Ecto neural progenitor cell (in vitro differentiated cells): ENCODE data around the gene SNRK.
A peak's percentile ranks its signal among the peaks of the same experiment; 100 is the strongest.

Experiments used
- DNase-seq: peaks from one replicate; pipeline ENCODE4 v3.0.0-alpha.2; 2018; ENCODE audit warnings: low spot score

SNRK gene, protein sequence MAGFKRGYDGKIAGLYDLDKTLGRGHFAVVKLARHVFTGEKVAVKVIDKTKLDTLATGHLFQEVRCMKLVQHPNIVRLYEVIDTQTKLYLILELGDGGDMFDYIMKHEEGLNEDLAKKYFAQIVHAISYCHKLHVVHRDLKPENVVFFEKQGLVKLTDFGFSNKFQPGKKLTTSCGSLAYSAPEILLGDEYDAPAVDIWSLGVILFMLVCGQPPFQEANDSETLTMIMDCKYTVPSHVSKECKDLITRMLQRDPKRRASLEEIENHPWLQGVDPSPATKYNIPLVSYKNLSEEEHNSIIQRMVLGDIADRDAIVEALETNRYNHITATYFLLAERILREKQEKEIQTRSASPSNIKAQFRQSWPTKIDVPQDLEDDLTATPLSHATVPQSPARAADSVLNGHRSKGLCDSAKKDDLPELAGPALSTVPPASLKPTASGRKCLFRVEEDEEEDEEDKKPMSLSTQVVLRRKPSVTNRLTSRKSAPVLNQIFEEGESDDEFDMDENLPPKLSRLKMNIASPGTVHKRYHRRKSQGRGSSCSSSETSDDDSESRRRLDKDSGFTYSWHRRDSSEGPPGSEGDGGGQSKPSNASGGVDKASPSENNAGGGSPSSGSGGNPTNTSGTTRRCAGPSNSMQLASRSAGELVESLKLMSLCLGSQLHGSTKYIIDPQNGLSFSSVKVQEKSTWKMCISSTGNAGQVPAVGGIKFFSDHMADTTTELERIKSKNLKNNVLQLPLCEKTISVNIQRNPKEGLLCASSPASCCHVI

DNA sequence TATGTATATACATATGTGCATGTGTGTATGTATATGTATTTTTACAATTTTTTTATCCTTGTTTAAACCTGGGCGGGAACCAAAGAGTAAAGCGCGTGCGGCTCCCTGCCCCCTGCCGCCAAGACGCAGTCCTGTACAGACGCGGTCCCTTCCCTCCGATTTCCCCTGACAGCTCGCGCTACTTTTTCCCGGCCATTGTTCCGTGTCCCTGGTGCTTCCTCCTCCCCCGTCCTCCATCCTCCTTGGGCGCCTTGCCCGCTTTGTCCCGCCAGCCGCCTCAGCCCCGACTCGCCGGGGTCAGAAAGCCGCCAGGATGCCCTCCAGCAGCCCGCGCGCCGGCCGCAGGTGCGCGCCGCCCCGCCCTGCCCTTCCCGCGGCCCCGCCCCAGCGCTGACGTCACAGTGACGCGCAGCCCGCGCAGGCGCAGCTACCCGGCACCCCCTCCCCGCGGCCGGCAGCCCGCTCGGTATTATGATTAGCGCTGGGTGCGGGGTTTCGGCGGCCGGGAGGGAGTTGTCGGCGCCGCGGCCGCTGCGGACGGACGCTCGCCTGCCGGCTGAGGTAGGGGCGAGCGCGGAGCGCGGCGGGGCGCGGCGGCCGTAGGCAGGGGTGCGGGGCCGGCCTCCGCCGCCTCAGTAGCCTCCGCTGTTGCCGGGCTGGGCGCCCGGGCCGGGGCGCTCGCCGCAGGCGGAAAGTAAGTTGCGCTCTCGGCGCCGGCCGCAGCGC is at the start of gene SNRK:
Gene SNRK (plus strand): TSS at position 426 of the 726 bp plus-strand sequence. CDS start 16,664 bp downstream, outside the sequence.
- peak; percentile 96 for DNase-seq

DNA sequence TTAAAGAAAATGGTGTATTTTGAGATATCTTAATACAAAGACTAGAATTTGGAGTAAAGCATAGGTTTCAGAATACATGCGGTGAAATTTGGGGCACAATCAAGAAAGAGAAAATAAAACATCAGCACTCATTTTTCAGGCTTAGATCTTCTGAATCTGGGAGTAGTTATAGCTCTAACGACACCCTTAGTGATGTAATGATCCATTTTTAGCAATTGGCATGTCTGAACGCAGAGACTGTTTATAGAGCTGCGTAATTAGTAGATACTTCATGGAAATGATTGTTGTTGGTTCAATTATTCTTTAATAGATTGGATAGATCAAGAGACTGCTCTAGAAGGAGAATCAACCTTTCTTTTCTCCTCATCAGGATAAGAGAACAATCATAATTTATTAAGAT is 47.5 kb upstream of the SNRK start:
- DNase-seq = no peak

DNA sequence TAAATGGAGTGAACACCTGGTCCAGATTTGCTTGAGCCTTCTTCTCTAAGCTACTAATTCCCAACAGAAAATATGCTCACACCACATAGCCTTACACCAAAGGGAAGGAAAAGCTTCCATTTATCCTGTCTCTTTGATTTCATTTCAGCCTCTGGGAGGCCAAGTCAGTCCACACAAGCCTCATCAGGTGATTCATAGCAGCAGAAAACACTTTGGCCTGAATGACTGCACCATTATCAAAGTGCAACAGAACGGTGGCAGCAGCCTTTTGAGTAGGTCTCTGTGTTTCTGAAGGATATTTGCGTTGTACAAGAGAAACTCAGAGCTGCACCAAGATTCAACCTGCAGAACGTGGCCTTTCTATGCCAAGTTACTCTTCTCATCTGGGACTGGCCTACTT is 46.6 kb upstream of the SNRK start:
- no peak for DNase-seq

DNA sequence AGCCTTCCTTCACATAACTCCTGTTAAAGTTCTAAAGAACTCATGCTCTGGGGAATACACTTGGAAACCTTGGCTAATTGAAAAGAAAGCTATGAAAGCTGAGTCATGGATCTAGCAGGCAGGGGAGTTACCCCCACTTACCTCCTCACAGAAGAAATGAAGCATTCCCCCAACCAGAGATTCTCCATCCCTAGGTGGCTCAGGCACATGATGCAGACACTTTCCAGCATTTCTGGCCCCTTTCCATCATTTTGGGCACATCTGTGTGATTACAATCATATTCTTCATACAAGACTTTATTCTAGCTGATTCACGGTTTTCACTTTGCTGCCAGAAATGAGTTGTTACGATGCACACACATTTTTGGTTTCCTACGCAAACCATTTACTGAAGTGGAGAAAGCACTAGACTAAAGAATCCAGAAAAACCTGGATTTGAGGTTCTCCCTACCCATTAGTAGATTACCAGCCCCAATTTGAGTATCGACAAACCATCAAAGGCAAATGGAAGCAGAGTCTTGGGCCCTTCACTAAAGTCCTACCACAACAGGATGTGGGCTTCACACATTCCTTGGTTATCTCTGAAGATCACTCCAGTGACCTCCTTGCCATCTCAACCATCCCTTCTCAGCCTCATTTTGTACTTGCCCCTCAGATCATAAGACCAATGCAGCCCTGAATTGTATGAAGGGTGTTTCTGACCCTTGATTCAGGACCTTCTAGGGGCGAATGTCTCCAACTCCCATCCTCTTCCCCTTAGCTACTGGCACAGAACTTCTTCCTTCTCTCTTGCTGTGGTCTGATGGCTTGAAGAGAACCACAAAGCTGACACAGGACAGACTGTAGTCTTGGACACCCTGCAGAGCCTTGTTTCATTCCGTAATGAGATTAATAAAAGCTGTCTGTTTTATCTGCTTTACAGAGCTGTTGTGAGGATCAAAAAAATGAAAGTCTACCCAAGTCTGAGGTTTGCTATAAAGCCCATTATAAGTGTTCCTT is 42.5 kb upstream of the SNRK start:
- DNase-seq = no peak

DNA sequence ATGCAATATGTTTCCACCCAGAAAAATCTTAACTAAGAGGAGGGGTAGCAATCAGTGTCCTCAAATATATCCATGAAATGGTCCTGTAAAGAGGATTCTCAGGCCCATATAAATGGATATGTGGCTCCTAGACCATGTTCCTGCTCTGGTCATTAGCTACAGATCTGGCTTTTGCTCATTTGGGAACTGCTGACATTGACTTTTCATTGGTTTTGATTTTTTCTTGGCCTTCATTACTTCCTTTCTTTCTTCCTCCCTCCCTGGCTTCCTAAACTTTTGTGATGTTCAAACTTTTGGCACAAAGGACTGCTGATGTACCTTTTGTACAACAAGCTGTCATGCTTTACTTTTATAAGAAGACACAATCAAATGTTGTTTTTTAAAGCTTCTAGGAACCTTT is 41.6 kb upstream of the SNRK start:
- no peak for DNase-seq

DNA sequence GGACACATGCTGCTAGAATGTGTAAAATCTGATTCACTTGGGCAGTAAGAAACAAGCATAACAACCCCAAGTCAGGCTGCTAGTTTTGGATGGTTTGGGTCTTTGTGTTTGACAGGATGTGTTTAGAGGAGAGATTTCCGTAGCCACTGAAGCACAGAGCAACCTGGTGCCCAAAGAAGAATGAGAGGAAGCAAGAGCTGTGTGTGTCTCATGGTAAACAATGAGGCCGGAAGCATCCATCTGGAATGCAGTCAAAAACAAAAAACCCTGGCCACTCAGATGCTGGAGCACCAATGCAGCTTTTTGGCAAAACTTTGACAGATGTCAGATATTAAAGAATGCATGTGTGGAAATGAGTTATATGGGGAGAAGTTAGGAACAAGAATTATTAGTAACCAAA is 39.4 kb upstream of the SNRK start:
- DNase-seq = no peak

DNA sequence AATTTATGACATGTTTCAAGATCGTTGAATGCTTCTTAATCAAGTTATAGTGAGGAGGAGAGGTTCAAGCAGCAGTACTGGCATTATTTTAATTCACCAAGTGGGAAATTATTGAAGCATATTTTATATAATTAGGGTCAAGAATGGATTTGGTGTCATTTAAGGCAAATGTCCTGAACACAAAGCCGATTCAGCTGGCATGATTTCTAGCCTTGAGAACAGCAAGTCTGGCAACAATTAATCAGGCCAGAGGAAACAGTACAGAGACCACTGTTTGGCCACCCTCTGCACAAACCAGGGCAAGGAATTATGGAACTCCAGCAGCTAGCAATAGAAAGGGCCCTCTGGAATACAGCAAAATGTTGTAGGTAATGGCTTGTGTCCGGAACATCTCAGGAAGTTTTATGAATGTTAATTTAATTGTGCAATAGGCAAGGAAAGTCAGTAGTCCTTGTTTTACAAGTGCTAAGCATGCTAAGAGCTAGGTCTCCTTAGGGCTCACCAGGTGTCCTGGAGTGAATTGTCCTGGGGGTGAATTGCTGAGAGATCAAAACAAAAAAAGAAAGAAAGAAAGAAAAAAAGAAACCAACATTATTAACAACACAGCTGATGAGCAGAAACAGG is 38.7 kb upstream of the SNRK start:
- DNase-seq = no peak

DNA sequence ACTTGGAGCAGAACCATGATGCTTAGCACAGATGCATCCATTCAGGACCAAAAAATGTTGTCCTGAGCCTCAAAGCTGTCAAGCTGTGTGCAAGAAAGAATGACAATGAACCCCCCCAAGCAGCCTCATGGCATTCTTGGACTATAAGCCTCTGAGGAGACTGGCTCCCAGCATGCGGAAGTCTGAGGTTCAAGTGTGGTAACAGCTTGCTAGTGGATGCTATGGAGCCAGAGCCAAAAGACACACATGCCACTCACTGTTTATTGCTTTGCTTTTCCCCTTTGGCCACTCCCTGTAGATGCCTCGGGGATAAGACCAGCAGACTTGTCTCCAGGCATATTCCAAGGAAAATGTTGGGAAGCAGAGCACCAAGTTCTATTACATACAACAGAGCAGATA is 38.2 kb upstream of the SNRK start:
- no peak for DNase-seq

DNA sequence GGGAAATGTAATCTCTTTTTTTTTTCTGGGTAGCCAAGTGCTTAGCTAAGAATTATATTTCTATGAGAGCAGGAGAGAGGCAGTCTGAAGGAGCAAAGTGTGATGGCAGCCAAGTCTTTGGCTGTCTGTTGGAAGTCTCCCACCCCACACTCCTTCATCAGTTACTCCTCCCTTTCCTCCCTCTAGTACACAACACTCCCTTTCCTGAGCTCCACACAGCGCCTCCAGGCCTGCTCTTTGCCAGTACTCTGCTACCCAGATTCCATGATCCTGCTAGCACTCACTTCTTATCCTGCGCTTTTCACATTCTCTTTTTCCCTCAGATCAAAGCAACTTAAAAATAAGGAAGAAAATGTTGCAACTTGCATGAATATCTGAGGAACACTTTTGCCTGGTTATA is 37.4 kb upstream of the SNRK start:
- DNase-seq = no peak

DNA sequence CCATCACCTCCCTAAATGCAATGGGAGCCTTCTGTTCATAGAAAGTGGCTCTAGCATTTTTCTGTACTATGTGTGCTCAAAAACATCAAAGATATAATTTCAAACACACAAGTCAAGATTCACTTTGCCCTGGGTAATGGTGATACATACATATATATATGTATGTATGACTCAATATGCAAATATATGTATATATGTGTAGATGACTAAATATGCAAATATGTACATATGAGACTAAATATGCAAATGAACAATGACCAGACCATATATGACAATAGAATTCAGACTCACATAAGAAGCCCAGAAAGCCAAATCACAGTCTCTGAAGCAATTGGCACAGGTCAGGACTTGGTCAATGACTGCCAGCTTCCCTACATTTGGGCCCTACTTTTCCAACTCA is 36.9 kb upstream of the SNRK start:
- DNase-seq = no peak

DNA sequence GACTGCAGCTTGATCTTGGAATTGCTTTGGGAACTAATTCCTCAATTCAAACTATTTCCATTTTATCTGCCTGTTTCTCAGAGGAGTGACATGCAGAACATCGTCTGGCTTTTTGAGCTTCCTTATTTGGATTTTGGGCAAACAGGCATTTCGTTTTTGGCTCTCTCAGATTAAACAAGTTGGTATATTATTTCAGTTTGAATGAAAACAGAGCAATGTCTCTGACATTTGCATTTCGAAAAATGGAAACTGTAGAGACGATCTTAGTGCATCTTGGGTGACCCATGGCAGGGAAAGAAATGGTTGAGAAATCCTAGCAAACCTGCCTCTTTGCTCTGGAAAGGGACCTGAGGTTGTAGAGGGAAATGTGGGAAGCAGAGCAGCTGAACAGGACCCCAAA is 33.0 kb upstream of the SNRK start:
- no peak for DNase-seq

DNA sequence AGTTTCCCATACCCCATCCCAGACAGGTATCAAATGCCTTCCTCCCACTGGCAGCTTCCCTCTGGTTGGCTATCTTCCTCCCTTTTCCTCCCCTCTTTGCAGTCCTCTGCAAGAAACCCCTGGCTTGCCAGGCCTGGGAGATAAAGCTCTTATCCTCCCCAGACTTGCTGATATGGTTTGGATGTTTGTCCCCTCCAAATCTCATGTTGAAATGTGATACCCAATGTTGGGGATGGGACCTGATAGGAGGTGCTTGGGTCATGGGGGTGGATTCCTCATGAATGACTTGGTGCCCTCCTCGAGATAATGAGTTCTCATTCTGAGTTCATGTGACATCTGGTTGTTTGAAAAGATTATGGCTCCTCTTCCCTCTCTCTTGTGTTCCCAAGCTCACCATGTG is 32.2 kb upstream of the SNRK start:
- DNase-seq = no peak

DNA sequence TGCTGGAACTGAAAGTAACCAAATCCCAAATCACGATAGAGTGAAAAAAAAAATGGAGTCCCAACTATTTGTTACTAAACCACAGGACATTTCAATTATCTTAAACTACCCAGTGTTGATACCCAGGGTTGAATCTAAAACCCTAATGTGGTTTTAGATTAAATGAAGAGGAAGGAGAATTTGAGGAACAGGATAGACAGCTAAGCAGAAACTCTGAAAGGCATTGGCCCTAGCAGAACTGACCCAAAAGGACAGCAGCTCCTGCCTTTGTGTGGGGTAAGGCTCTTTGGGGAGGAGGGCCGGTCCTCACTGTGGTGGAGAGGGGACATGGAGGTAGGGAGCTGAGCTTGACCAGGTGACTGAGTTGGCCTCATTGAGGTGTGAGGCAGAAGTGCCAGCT is 30.7 kb upstream of the SNRK start:
- no peak for DNase-seq

DNA sequence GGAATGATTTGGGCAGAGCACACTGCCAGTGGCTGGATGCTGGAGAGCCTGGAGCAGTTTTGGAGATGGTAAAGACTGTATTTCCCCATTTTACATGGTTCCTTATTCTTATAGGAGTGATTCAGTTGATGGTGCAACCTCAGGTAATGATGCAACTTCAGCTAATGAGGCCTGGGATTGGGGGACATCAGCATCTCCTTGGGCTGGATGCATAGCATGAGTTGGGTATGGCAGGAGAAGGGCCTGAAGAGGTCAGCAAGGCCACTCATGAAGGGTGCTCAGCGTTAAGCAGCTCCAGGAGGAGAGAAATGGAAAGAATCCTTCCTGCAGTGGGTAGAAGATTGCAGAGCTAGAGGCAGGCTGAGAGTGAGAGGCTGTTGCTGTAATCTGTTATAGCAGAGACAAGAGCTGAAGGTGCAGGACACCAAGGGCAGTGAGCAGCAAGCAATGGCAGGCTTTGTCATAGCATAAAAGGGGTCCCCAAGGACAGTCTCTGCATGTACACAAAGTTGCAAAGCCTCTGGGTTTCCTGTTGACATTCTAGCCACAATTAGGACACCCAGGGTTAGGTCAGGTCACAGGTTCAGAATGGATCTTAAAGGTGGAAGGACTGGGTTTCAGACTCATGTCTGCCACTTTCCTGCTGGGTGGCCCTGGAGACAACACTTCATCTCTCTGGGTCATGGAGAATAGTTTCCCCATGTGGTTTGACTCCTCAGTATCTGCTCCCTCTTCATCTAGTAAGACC is 29.5 kb upstream of the SNRK start:
- no peak for DNase-seq

DNA sequence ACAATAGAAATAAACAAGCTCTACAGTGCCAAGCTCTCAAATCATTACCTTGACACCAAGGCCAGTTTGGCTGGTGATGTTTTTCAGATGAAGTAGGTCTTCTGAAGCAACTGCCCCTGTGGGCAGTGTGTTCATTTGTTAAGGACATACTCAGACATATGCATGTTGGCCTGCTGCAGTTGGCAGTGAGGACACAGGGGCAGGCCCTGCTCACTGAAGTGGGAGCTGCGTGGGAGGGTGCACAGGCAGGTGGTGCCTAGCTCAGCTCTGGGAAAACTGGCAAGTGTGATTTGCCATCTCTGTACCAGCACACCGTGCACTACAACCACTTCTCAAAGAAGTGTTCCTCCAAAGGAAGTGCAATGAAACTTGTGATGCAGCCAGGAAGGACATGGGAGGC is 28.5 kb upstream of the SNRK start:
- DNase-seq = no peak

DNA sequence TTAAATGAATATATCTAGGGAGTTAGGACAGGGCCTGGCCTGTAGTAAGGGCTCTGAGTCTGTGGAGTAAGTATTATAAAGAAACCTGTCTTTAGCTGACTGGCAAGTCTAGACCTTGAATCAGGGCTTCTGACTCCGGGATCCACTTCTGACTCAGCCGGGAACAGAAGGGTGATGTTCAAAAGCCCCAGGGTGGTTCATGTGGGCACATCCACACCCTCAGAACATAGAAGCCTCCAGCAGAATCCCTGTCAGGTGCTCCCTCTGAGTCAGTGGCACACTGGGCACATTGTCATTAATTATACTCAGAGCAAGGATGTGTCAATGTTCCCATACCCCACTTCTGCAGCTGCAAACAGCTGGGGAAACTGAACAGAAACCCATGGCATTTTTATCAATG is 26.7 kb upstream of the SNRK start:
- no peak for DNase-seq

DNA sequence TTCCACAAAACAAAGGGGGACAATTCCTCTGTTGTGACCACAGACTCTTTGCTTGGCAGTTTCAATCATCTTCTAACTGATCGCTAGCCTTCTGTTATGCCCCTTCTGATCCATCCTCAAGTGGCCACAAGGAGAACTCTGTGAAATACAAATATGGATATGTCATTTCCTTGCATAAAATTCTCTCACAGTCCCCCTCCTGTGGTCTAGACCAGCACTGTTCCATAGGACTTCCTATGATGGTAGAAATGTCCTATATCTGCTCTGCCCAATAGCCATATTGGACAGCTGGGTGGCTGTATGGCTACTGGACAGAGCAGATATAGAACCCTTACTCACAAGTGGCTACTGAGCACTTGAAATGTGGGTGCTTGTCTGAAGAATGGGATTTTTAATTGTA is 25.9 kb upstream of the SNRK start:
- DNase-seq = no peak

DNA sequence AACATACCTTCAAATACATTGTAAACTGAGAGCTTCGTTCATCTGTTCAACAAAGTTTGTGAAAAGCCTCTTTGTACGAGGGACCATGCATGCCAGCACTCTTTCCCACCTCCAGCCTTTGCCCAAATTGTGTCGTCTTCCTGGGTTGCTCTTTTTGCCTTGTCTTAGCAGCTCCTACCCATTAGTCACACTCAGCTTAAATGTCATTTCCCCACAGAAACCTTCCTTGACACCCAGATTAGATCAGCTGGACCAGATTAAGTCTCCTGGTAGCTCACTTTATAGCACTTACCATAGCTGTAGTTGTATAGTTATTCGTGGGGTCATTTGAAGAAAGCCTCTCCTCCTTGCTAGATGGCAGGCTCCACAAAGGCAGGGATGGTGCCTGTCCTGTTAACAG is 24.1 kb upstream of the SNRK start:
- no peak for DNase-seq

DNA sequence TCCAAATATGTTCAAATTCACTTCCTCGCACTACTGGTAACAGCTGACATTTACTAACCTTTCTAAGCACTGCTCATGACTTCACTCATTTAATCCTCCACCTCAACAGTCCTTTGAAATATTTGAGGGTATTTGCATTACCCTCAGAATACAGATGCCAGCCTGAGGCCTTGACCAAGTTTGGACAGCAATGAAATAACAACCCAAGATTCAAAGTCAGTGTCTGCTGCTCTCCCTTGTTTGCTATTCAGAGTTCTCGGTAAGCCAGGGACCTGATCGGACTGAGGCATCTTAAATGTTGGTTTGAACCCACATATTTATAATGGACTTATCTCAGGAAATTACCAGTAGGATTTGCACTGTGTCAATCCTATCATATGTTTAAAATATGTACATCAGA is 19.9 kb upstream of the SNRK start:
- DNase-seq = no peak

DNA sequence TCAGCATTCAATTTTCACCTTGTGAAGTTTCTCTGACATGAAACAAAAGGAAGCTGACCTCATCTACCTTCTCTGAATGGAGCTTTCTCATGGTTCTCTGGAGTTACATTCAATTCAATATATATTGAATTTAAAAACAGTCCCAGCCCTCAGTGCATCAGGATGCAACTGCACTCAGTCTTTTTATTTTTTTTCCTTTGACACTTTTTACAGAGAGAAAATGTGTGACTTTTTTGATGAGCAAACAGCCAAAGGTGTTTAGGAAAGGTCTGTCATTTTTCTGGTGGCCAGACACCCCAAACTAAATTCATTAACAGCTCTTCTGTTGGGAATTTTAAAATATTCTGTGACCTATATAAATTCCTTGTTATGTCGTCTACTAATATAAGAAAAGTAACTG is 19.3 kb upstream of the SNRK start:
- DNase-seq = no peak

DNA sequence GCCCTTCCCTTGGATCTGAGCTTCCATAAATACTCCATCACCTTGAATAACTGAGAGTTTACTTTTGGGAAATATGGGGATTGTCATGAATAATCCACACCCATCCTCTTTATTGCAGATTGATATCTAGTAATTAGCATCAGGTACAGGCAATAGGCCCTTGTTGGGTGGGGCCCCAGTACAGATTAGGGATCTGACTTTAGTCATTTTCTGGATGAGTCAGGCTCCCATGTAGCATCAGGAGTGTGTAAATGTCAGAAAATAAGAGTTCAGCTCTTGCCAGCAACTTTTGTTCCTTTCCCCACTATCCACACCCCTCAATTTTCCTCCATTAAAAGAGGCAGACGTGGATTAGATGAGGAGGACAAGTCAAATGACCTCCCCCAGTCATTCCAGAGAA is 17.7 kb upstream of the SNRK start:
- DNase-seq = no peak
